ENCODE data around the gene RTN4.

DNA sequence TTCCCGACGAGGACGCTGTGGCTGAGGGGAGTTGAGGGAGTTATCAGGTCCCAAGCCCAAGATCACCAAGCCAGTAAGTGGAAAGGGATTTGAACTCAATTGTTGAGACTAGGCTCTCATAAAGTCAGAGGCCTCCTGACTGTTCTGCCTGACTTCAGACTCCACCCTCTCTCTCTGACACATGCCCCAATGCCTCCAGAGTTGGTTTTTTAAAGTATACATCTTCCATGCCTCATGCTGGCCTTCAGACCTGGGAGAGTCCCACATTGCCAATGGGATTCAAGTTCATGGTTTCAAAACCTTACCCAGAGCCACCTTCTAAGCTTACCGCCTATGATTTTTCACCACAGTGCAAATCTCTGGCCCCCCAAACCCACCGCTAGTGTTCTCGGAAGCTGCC, 100.8 kb downstream of the RTN4 start:
- TF ChIP-seq POLR2A (IDR thresholded peaks at IDR 0.05) (no peak), POLR2AphosphoS5 (IDR thresholded peaks at IDR 0.05) (no peak)
- TF ChIP-seq, protein P1, sequence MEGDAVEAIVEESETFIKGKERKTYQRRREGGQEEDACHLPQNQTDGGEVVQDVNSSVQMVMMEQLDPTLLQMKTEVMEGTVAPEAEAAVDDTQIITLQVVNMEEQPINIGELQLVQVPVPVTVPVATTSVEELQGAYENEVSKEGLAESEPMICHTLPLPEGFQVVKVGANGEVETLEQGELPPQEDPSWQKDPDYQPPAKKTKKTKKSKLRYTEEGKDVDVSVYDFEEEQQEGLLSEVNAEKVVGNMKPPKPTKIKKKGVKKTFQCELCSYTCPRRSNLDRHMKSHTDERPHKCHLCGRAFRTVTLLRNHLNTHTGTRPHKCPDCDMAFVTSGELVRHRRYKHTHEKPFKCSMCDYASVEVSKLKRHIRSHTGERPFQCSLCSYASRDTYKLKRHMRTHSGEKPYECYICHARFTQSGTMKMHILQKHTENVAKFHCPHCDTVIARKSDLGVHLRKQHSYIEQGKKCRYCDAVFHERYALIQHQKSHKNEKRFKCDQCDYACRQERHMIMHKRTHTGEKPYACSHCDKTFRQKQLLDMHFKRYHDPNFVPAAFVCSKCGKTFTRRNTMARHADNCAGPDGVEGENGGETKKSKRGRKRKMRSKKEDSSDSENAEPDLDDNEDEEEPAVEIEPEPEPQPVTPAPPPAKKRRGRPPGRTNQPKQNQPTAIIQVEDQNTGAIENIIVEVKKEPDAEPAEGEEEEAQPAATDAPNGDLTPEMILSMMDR (IDR thresholded peaks at IDR 0.05), result no peak

Data from gastroesophageal sphincter (tissue), 3 donors.